Stimulated activated CD8-positive, alpha-beta memory T cell treated with anti-CD3 and anti-CD28 coated beads, Interleukin-15, amount 100 ng/mL, for 24 hours (primary cell): ENCODE results near the gene CFDP1.

ENCODE experiments used
- DNase-seq: peaks from one replicate; pipeline ENCODE4 v3.0.0-alpha.2; 2020; ENCODE audit warnings: low read depth

Gene CFDP1

GRCh38 chr16:75372236-75372856, 61.0 kb downstream of the CFDP1 start:
- DNase-seq: no peak

GRCh38 chr16:75371171-75371570, 62.1 kb downstream of the CFDP1 start:
- DNase-seq: no peak

GRCh38 chr16:75364286-75364791, 69.0 kb downstream of the CFDP1 start:
- no peak for DNase-seq

- DNase-seq: no peak
Observed at GRCh38 chr16:75362846-75363245, 70.5 kb downstream of the CFDP1 start.

- DNase-seq: no peak
Observed at GRCh38 chr16:75361936-75362335, 71.4 kb downstream of the CFDP1 start.

GRCh38 chr16:75354170-75354569, 79.1 kb downstream of the CFDP1 start:
- DNase-seq: no peak

- DNase-seq: no peak
Observed at GRCh38 chr16:75351183-75351582, 82.1 kb downstream of the CFDP1 start.

- DNase-seq: no peak
Observed at GRCh38 chr16:75345711-75346110, 87.6 kb downstream of the CFDP1 start.

- DNase-seq: no peak
Observed at GRCh38 chr16:75343941-75344340, 89.4 kb downstream of the CFDP1 start.

GRCh38 chr16:75343286-75343685, 90.0 kb downstream of the CFDP1 start:
- DNase-seq: no peak

- no peak for DNase-seq
Observed at GRCh38 chr16:75342308-75342811, 90.9 kb downstream of the CFDP1 start.

GRCh38 chr16:75341564-75342307, 91.6 kb downstream of the CFDP1 start:
- DNase-seq: no peak

- no peak for DNase-seq
Observed at GRCh38 chr16:75340741-75341491, 92.4 kb downstream of the CFDP1 start.

GRCh38 chr16:75337430-75337829, 95.9 kb downstream of the CFDP1 start:
- no peak for DNase-seq

- DNase-seq: no peak
Observed at GRCh38 chr16:75336521-75336920, 96.8 kb downstream of the CFDP1 start.

GRCh38 chr16:75333721-75334163, 99.6 kb downstream of the CFDP1 start:
- no peak for DNase-seq

GRCh38 chr16:75329943-75330342, 103.4 kb downstream of the CFDP1 start:
- DNase-seq: no peak

- no peak for DNase-seq
Observed at GRCh38 chr16:75326333-75326732, 107.0 kb downstream of the CFDP1 start.

GRCh38 chr16:75323933-75324332, 109.4 kb downstream of the CFDP1 start:
- DNase-seq: no peak

- DNase-seq: no peak
Observed at GRCh38 chr16:75323198-75323597, 110.1 kb downstream of the CFDP1 start.

GRCh38 chr16:75322740-75323139, 110.6 kb downstream of the CFDP1 start:
- no peak for DNase-seq

GRCh38 chr16:75320435-75320834, 112.9 kb downstream of the CFDP1 start:
- DNase-seq: no peak
